Measurements from ENCODE around the gene PTTG1IP2. TPM values are rescaled to one million over a fixed set of nuclear protein-coding genes. Genes with fewer than 3 reads are reported as not detected.

PTTG1IP2 gene
- total RNA-seq, 2 experiments from 2014 or later: not detected

- ChIA-PET CTCF (no interaction called here), POLR2A (no interaction called here)
- no peaks in the 10 kb centered on the region for H3K9me3 Mint-ChIP-seq (ENCODE audit: insufficient read depth)
- H3K27ac Mint-ChIP-seq: no peak overlapping the region
- no peaks in the 10 kb centered on the region for H3K27me3 Mint-ChIP-seq (ENCODE audit: low read depth)
- no peak for DNase-seq
- H3K36me3 Mint-ChIP-seq (ENCODE audit: low read depth): no peaks in the 10 kb centered on the region
- no peak overlapping the region for H3K4me3 Mint-ChIP-seq
- no peak for ATAC-seq
- H3K4me1 Mint-ChIP-seq (ENCODE audit: low read depth): no peaks in the 10 kb centered on the region
Observed at GRCh38 chr7:90530263-90530662, 60.8 kb downstream of the PTTG1IP2 start.

- no peaks in the 10 kb centered on the region for H3K9me3 Mint-ChIP-seq (ENCODE audit: insufficient read depth)
- no peak overlapping the region for H3K27ac Mint-ChIP-seq
- no peaks in the 10 kb centered on the region for H3K36me3 Mint-ChIP-seq (ENCODE audit: low read depth)
- POLR2A ChIA-PET: no interaction called here
- H3K4me1 Mint-ChIP-seq (ENCODE audit: low read depth): no peaks in the 10 kb centered on the region
- DNase-seq: no peak
- H3K4me3 Mint-ChIP-seq: no peak overlapping the region
- H3K27me3 Mint-ChIP-seq (ENCODE audit: low read depth): no peaks in the 10 kb centered on the region
- CTCF ChIA-PET: no interaction called here
- ATAC-seq: no peak
Observed at GRCh38 chr7:90532231-90532929, 62.9 kb downstream of the PTTG1IP2 start.

GRCh38 chr7:90536449-90536848 lies 67.0 kb downstream of the PTTG1IP2 start:
- H3K27ac Mint-ChIP-seq: no peak overlapping the region
- no peak overlapping the region for H3K4me3 Mint-ChIP-seq
- DNase-seq (no peak), ATAC-seq (no peak)
- CTCF ChIA-PET: no interaction called here
- H3K36me3 Mint-ChIP-seq (ENCODE audit: low read depth): no peaks in the 10 kb centered on the region
- POLR2A ChIA-PET: no interaction called here
- H3K9me3 Mint-ChIP-seq (ENCODE audit: insufficient read depth): no peaks in the 10 kb centered on the region
- no peaks in the 10 kb centered on the region for H3K4me1 Mint-ChIP-seq (ENCODE audit: low read depth)
- H3K27me3 Mint-ChIP-seq (ENCODE audit: low read depth): no peaks in the 10 kb centered on the region

- H3K9me3 Mint-ChIP-seq (ENCODE audit: insufficient read depth): no peaks in the 10 kb centered on the region
- H3K4me3 Mint-ChIP-seq: no peak overlapping the region
- POLR2A ChIA-PET: no interaction called here
- CTCF ChIA-PET: no interaction called here
- no peaks in the 10 kb centered on the region for H3K4me1 Mint-ChIP-seq (ENCODE audit: low read depth)
- H3K27me3 Mint-ChIP-seq (ENCODE audit: low read depth): no peaks in the 10 kb centered on the region
- ATAC-seq: no peak
- no peak for DNase-seq
- no peak overlapping the region for H3K27ac Mint-ChIP-seq
- H3K36me3 Mint-ChIP-seq (ENCODE audit: low read depth): no peaks in the 10 kb centered on the region
Observed at GRCh38 chr7:90538405-90538804, 69.0 kb downstream of the PTTG1IP2 start.

- Mint-ChIP-seq H3K9me3 (ENCODE audit: insufficient read depth) (no peaks in the 10 kb centered on the region), H3K27ac (no peak overlapping the region), H3K4me3 (no peak overlapping the region), H3K36me3 (ENCODE audit: low read depth) (no peaks in the 10 kb centered on the region), H3K27me3 (ENCODE audit: low read depth) (no peaks in the 10 kb centered on the region), H3K4me1 (ENCODE audit: low read depth) (no peaks in the 10 kb centered on the region)
- ChIA-PET CTCF (no interaction called here), POLR2A (no interaction called here)
- no peak for ATAC-seq
- DNase-seq: no peak
Observed at GRCh38 chr7:90540406-90540805, 71.0 kb downstream of the PTTG1IP2 start.

- Mint-ChIP-seq H3K36me3 (ENCODE audit: low read depth) (no peaks in the 10 kb centered on the region), H3K9me3 (ENCODE audit: insufficient read depth) (no peaks in the 10 kb centered on the region), H3K4me1 (ENCODE audit: low read depth) (no peaks in the 10 kb centered on the region), H3K27ac (no peak overlapping the region), H3K27me3 (ENCODE audit: low read depth) (no peaks in the 10 kb centered on the region), H3K4me3 (no peak overlapping the region)
- DNase-seq (no peak), ATAC-seq (no peak)
- ChIA-PET POLR2A (no interaction called here), CTCF (no interaction called here)
Observed at GRCh38 chr7:90551036-90551435, 81.6 kb downstream of the PTTG1IP2 start.

- H3K36me3 Mint-ChIP-seq (ENCODE audit: low read depth): no peaks in the 10 kb centered on the region
- POLR2A ChIA-PET: no interaction called here
- no peak for ATAC-seq
Observed at GRCh38 chr7:90552521-90552920, 83.1 kb downstream of the PTTG1IP2 start.

GRCh38 chr7:90560730-90561129 lies 91.3 kb downstream of the PTTG1IP2 start:
- Mint-ChIP-seq H3K9me3 (ENCODE audit: insufficient read depth) (no peaks in the 10 kb centered on the region), H3K4me1 (ENCODE audit: low read depth) (no peaks in the 10 kb centered on the region), H3K4me3 (no peak overlapping the region), H3K27ac (no peak overlapping the region), H3K36me3 (ENCODE audit: low read depth) (no peaks in the 10 kb centered on the region), H3K27me3 (ENCODE audit: low read depth) (peaks cover 2% of the 10 kb centered on the region)
- DNase-seq (no peak), ATAC-seq (no peak)
- ChIA-PET POLR2A (no interaction called here), CTCF (no interaction called here)

More at GRCh38 chr7:90552521-90552920, 83.1 kb downstream of the PTTG1IP2 start:
- Mint-ChIP-seq H3K27me3 (ENCODE audit: low read depth) (peaks cover 2% of the 10 kb centered on the region), H3K4me1 (ENCODE audit: low read depth) (no peaks in the 10 kb centered on the region), H3K27ac (no peak overlapping the region), H3K4me3 (no peak overlapping the region), H3K9me3 (ENCODE audit: insufficient read depth) (no peaks in the 10 kb centered on the region)
- CTCF ChIA-PET: no interaction called here
- DNase-seq: no peak

Other genes with a start within 250 kb of the PTTG1IP2 start
- under 1 TPM in 1 of 2 experiments, not detected in 1; 0.65 TPM for gene CFAP69, start 224.5 kb upstream of the PTTG1IP2 start, total RNA-seq
- not detected for gene FAM237B, start 148.3 kb upstream of the PTTG1IP2 start, total RNA-seq
- 10 to 100 TPM; 22.5 to 23.1 TPM for gene GTPBP10, start 122.9 kb upstream of the PTTG1IP2 start, total RNA-seq
- 1 to 10 TPM; 1.7 to 2.6 TPM for gene CLDN12, start 66.2 kb upstream of the PTTG1IP2 start, total RNA-seq
- not detected for gene CDK14, start 126.7 kb downstream of the PTTG1IP2 start, total RNA-seq